Spleen (tissue), 11 donors: Measurements from ENCODE around the gene NR3C1. TPM values are rescaled to one million over a fixed set of nuclear protein-coding genes. Genes with fewer than 3 reads are reported as not detected.

Source experiments
- DNase-seq: peaks from one replicate; pipeline ENCODE4 v3.0.0-alpha.2; 2020
- H3K27ac ChIP-seq, 8 donors: fragments of 200-600 bp; sonication (generic) in 7 of 8; 1 replicate in 4 of 8; 2 replicates in 4 of 8; pipeline versions ENCODE4 v1.5.0 to v1.8.0; 2016 to 2021; ENCODE audit warnings: inconsistent platforms in 4 of 8, mild to moderate bottlenecking in 4 of 8, moderate library complexity in 1 of 8
- H3K27me3 ChIP-seq, 7 donors: fragments of 200-600 bp; sonication (generic) in 6 of 7; replicated peaks in 1 of 7; 1 replicate in 4 of 7; 2 replicates in 3 of 7; pipeline versions ENCODE4 v1.5.0 to v1.8.0; 2016 to 2021; ENCODE audit warnings: inconsistent platforms in 3 of 7, mild to moderate bottlenecking in 1 of 7
- H3K36me3 ChIP-seq, 6 donors: fragments of 200-600 bp; sonication (generic) in 5 of 6; 1 replicate in 4 of 6; 2 replicates in 2 of 6; pipeline versions ENCODE4 v1.5.0 to v1.8.0; 2016 to 2021; ENCODE audit warnings: inconsistent platforms in 2 of 6
- H3K4me1 ChIP-seq, 6 donors: fragments of 200-600 bp; sonication (generic) in 5 of 6; 1 replicate in 3 of 6; 2 replicates in 3 of 6; pipeline versions ENCODE4 v1.5.0 to v1.8.0; 2016 to 2021; ENCODE audit warnings: inconsistent platforms in 3 of 6
- H3K4me3 ChIP-seq, 8 donors: fragments of 200-600 bp; sonication (generic) in 7 of 8; 1 replicate in 4 of 8; 2 replicates in 4 of 8; pipeline versions ENCODE4 v1.5.0 to v1.8.0; 2016 to 2021; ENCODE audit warnings: inconsistent platforms in 4 of 8, mild to moderate bottlenecking in 4 of 8, moderate library complexity in 2 of 8
- H3K9me3 ChIP-seq, 8 donors: fragments of 200-600 bp; sonication (generic) in 7 of 8; 1 replicate in 4 of 8; 2 replicates in 4 of 8; pipeline versions ENCODE4 v1.5.0 to v1.8.0; 2016 to 2021; ENCODE audit warnings: inconsistent platforms in 4 of 8
- POLR2A ChIP-seq, 3 donors: fragments of 450-650 bp; IDR thresholded peaks; one replicate each; pipeline ENCODE4 v1.5.1; 2017; ENCODE audit warnings: antibody characterized with exemption in 3 of 3, mild to moderate bottlenecking in 1 of 3
- POLR2AphosphoS5 ChIP-seq, 3 donors: sonication (generic); formaldehyde crosslinking; IDR thresholded peaks; one replicate each; pipeline ENCODE4 v1.5.1; 2017; ENCODE audit warnings: antibody characterized with exemption in 3 of 3
- WGBS, 5 donors: extraction: QIAGEN DNeasy Blood & Tissue Kit in 3 of 5; methylation state at CpG; one replicate each; pipeline versions ENCODE4 v1.1.5 to v1.1.7; 2013 to 2018; 5-methylcytosine and 5-hydroxymethylcytosine counted together
- intact Hi-C: fragments of 100-400 bp; cut with DNase I; formaldehyde crosslinking; loops from one replicate; pipeline ENCODE4 v1.15.0; 2023; ENCODE audit warnings: low total_unique reads
- polyA plus RNA-seq, 3 donors: library from polyadenylated mRNA; stranded (reverse); fragments of 200-250 nt; gene quantifications; one replicate each; pipeline ENCODE4 v1.2.1, GENCODE V29; 2013
- total RNA-seq, 7 donors: library from RNA; depleted of rRNA in 3 of 7; stranded (reverse); fragments of >200 nt in 3 of 7; fragmentation: NEBNext Ultra II Directional in 4 of 7; extraction: Animal tissue kit (Norgen Biotek cat#: 25700) in 4 of 7; gene quantifications; one replicate each; pipeline versions ENCODE4 v1.1.0 to v1.2.1, GENCODE V29; 2016 to 2021
- TF ChIP-seq, protein P1 (sequence below), 11 experiments: fragments of 200-600 bp in 7 of 11; fragments of 450-650 bp in 4 of 11; sonication (generic) in 4 of 11; IDR thresholded peaks in 8 of 11; conservative IDR thresholded peaks in 3 of 11; 1 replicate in 7 of 11; 2 replicates in 4 of 11; pipeline versions ENCODE4 v1.4.0 to v1.8.0; 2016 to 2021; ENCODE audit warnings: antibody characterized with exemption in 11 of 11, inconsistent platforms in 4 of 11, mild to moderate bottlenecking in 1 of 11
- donor health status: healthy with polysubstance abuse.
- donor health status: DM: no; HTN: no; CAD: no; lungs with moderate emphysema.
- donor health status: DM: no; HTN: no; CAD: no.
- donor health status: Bipolar disorder and iron deficiency.
- donor health status: healthy.
- donor health status: DM: no; HTN: no; CAD: no.
- donor health status: DM: yes; HTN: yes; CAD: no.

NR3C1 gene
- total and polyA plus RNA-seq, 10 donors, result 18.2 to 97.8 (median 71.2) TPM

DNA sequence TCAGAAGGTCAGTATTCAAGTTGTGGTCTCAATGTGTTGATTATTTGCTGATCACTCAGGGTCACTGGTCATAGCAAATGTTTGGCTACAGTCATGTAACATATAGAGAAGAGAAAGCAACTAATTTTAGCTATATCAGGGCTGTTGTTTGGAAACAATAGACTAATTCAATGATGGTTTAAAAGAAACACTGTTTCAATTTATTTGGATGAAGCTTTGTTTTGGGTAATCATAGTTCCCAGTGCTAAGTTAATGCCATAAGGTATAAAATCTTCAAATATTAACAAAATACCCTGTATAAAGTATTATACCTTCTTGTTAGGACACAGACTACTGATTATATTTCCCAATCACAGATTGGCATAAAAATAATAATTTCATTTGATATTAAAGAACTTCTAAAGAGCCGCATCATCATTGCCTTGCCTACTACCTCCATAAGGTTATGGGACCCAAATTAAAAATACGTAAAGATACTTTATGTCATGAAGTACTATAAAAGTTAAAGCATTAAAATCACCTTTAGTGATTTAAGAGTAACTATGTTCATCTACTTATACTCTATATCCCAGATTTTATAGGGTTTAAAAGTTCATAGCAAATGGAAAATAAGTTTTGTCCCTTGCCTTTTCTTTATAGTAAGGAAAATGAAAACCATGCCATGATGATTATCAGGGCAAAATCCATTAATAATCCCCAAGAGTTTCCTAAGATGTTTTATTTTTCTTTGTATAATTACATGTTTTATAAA lies 6.0 kb downstream of the NR3C1 start:
- Histone ChIP-seq H3K27me3 (no peaks in the 10 kb centered on the region), H3K36me3 (peaks cover 0 to 14% (median 0%) of the 10 kb centered on the region in 6 donors), H3K4me1 (peaks cover 57 to 99% (median 94%) of the 10 kb centered on the region in 6 donors), H3K27ac (peak overlapping the region in 2 of 8 donors; percentile 38 to 99), H3K4me3 (peak overlapping the region in 7 of 8 donors; percentile 2 to 89 (median 82)), H3K9me3 (no peaks in the 10 kb centered on the region)
- no peak for DNase-seq
- intact Hi-C loops, result no loop called here
- 69 to 91% (median 87%) methylated on average over 2 of the region's 2 CpGs for WGBS, 5 donors
- TF ChIP-seq POLR2A (IDR thresholded peaks at IDR 0.05) (no peak), POLR2AphosphoS5 (IDR thresholded peaks at IDR 0.05) (no peak)
- TF ChIP-seq, protein P1, sequence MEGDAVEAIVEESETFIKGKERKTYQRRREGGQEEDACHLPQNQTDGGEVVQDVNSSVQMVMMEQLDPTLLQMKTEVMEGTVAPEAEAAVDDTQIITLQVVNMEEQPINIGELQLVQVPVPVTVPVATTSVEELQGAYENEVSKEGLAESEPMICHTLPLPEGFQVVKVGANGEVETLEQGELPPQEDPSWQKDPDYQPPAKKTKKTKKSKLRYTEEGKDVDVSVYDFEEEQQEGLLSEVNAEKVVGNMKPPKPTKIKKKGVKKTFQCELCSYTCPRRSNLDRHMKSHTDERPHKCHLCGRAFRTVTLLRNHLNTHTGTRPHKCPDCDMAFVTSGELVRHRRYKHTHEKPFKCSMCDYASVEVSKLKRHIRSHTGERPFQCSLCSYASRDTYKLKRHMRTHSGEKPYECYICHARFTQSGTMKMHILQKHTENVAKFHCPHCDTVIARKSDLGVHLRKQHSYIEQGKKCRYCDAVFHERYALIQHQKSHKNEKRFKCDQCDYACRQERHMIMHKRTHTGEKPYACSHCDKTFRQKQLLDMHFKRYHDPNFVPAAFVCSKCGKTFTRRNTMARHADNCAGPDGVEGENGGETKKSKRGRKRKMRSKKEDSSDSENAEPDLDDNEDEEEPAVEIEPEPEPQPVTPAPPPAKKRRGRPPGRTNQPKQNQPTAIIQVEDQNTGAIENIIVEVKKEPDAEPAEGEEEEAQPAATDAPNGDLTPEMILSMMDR (IDR thresholded peaks at IDR 0.05 in 8 of 11, conservative IDR thresholded peaks at IDR 0.05 in 3 of 11), result no peak

DNA sequence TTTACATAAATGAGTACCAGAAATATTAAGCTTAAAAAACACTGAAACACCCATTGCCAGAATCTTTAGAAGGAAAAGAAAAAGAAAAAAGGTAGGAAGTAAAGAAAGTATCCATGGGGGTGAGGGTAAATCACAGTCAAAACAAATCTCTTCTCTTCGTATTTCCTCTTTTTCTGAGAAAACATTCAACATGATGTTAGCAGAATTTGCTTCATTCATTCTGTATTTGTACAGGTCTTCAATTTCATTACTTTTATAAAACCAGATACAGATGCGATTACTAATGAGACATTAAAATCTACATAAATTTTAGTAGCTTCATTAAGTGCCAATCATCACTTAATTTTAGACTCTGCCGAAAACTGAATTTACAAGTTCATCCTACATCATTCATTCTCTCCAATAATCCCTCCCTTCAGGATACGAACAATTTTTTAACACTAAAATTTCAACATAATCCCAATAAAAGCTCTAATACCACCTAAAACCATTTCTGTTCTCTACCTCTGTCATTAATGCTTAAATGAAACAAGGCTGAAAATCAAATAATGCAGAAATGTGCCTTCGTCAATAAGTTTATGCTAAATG lies 7.0 kb downstream of the NR3C1 start:
- no peaks in the 10 kb centered on the region for H3K9me3 ChIP-seq
- peaks cover 62 to 100% (median 95%) of the 10 kb centered on the region in 6 donors for H3K4me1 ChIP-seq
- TF ChIP-seq POLR2A (IDR thresholded peaks at IDR 0.05) (no peak), POLR2AphosphoS5 (IDR thresholded peaks at IDR 0.05) (no peak)
- TF ChIP-seq, protein P1 (IDR thresholded peaks at IDR 0.05 in 8 of 11, conservative IDR thresholded peaks at IDR 0.05 in 3 of 11), result no peak
- no peak for DNase-seq
- H3K4me3 ChIP-seq, result peak overlapping the region in 6 of 8 donors; percentile 16 to 89 (median 55)
- intact Hi-C loops, result no loop called here
- H3K27me3 ChIP-seq, result no peaks in the 10 kb centered on the region
- H3K27ac ChIP-seq, result peak overlapping the region in 1 of 8 donors; percentile 38
- peaks cover 0 to 14% (median 0%) of the 10 kb centered on the region in 6 donors for H3K36me3 ChIP-seq
- WGBS, 5 donors, result 63 to 70% (median 68%) methylated on average over 5 of the region's 5 CpGs

DNA sequence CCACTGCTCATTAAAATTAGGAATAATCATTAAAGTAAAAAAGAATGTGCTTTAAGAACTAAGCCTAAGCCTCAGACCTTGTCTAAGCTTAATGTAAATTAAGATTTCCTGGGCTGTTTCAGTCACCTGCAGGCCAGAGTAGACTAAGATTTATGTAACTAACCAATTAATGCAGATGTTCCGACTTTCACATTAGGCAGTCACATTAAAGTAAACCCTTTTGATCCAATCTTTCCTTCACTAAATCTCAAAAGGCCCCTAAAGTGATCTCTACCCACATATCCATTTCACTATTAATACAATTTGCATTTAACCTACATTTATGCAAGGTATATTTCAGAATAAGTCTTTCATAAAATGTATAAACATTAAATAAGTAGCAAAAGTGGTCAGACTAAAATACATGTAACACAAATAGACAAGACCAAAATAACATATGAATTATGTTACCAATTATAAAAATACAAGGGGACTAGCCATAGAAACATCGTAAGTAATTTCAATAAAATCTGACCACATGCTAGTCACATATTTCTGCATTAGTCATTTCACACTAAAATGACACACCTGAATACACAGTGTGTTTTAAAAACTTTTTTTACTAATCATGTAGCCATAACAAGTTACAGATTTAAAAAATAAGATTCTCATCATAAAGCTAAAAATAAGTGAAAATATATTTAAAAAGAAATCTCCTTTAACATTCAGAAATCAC lies 7.7 kb downstream of the NR3C1 start:
- Histone ChIP-seq H3K27me3 (no peaks in the 10 kb centered on the region), H3K27ac (peak overlapping the region in 2 of 8 donors; percentile 4 to 38), H3K36me3 (peaks cover 0 to 14% (median 0%) of the 10 kb centered on the region in 6 donors), H3K9me3 (no peaks in the 10 kb centered on the region), H3K4me3 (peak overlapping the region in 4 of 8 donors; percentile 17 to 89 (median 85)), H3K4me1 (peaks cover 61 to 100% (median 93%) of the 10 kb centered on the region in 6 donors)
- no peak for DNase-seq
- intact Hi-C loops, result no loop called here
- TF ChIP-seq, protein P1 (IDR thresholded peaks at IDR 0.05 in 8 of 11, conservative IDR thresholded peaks at IDR 0.05 in 3 of 11), result no peak
- no peak for TF ChIP-seq POLR2AphosphoS5 (IDR thresholded peaks at IDR 0.05)
- no peak for TF ChIP-seq POLR2A (IDR thresholded peaks at IDR 0.05)
- 49 to 69% (median 65%) methylated on average over 2 of the region's 2 CpGs for WGBS, 5 donors
